GM11168 (cell line): ENCODE measurements around the gene TM9SF2.

Experiments
- in situ Hi-C: fragments of 300-500 bp; cut with MboI; formaldehyde crosslinking; loops from one replicate; pipeline ENCODE4 v1.12.0; 2022; ENCODE audit warnings: low sequenced_read_pairs; ENCODE audit not compliant: unreplicated experiment

The TM9SF2 gene

DNA sequence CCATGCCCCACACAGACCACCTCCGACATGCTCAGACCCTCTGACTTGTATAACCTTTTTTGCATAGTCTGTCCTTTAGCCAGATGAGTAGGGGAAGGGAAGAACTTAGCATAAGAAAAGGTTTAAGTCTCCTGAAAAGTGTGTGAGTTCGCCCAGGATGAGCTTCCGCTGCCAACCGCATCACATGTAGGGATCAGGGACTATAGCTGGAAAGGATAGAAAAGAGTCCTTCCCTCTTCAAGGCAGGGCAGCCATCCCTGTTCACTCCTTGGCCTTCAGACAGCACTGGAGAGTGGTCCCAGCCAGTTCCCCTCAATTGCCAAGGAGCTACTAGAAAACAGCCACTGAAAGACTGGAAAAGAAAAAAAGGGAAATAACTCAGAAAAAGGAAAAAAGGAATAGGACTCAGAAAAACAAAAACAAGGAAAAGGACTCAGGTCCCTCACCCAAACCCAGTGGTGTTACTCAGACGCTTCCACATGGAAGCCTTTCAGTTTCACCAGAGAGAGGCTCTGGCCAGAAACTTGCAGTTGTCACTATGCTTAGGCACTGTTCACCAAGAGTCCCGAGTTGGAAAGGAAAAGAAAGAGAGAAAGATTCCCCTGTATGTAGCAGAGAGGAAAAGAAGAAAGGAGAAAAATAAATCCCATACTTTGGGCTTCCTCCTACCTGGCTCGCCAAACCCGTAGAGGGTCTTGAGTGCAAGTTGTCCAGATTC is 5.6 kb upstream of the TM9SF2 start:
- in situ Hi-C loops = no loop called here

DNA sequence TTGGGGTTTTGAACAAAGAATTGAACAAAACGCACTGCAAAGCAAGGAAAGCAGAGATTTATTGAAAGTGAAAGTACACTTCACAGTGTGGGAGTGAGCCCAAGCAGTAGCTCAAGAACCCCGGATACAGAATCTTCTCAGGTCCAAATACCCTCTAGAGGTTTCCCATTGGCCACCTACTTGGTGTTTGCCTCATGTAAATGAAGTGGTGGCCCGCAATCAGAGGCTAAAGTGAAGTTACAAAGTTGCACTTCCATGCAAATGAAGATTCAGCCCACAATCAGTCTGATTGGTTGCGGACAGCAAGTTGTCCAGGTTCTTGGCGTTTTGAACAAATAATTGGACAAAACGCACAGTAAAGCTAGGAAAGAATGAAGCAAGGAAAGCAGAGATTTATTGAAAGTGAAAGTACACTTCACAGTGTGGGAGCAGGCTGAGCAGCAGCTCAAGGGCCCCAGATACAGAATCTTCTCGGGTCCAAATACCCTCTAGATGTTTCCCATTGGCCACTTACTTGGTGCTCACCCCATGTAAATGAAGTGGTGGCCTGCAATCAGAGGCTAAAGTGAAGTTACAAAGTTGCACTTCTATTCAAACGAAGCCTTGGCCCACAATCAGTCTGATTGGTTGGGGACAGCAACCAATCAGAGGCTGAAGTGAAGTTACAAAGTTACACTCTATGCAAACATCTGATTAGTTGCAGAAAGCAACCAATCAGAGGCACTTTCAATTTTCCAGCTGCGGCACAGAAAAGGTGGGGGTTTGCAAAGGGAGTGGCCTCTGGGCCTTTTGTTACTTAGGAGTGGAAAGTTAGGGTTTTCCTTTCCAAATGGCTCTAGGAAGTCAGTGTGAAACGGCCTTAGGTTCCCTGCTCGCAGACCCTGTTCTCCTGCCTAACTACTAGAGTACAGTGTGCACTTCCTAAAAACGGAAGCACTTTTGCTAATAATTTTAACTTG is 4.8 kb upstream of the TM9SF2 start:
- in situ Hi-C loops = no loop called here

DNA sequence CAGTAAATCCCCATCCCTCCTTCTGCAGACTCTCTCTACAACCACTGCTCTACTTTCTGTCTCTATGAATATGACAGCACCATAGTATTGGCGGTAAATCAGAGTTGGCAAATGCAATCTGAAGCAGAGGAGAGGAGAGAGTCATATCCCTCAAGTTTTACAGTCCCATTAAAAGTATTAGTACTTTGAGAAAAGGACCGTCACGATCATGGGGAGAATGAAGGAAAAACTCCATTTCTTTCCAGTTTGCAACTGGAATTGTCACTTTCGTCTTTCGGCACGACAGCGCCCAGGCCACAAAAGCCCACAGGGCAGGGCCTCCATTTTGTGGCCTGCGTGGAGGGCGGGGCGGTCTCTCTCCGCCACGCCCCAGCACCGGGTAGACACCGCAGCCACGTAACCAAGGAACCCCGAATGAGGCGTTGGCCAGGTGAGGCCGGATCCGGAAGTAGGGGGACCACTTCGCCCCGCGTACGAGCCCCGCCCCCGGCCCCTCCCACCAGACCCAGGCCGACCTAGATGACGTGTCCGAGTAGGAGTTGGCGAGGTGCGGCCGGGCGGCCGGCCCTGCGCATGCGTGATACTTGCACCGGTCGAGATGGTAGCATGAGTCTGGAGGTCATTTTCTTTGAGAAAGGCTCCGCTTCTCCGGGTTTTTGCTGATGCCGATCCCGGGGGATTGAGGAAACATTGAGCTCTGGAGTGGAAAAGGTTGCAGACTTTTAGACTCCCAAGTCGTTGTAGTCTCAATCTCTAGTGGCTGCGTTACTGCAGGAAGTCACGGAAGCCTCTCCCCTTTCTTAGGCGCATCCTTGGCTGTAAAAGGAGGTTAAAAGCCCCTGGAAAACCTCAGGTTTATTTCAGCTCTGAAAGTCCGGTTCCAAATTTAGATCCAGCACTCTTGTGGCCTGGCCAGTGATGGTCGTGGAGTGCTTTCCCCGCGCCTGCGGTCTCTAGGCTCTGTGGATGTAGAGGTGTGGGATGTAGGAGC is 2.8 kb upstream of the TM9SF2 start:
- in situ Hi-C loops = no loop called here

DNA sequence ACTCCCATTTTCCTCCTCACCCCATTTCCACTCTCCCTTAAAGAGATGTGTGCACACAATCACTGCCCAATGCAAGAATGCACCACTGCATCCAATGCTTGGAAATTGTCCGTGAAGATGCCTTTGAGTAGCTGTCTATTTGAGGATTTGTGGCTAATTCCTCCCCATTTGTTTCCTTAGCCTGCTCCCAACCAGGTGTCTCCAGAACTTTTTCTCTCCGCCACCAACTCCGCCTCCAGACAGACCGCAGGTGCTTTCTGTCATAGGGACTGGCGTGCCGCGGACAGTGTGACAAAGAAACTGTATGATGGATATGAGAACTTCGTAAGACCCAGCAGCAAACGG is 461 bp upstream of the TM9SF2 start:
- in situ Hi-C loops = no loop called here

DNA sequence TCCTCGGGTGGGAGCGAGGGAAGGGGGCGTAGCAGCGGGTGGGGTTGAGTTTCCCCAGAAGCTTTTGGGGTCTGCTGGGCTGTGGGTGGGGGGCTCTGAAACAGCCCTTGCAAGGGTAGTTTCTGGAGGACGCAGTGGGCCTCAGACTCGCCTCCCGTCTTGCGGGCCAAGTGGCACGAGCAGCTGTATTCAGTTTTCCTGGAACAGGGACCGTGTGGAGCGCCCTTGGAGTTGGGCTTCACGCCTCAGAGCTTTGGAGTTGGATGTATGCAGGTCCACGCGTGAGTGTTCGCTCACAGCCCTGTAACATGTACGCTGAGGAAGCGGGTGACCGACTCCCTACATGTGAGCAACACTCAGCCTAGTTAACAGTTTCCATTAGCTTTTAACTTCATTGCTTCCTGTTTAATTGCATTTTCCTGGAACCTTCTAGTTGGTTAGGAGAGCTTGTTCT is 603 bp downstream of the TM9SF2 start:
- in situ Hi-C loops = no loop called here

DNA sequence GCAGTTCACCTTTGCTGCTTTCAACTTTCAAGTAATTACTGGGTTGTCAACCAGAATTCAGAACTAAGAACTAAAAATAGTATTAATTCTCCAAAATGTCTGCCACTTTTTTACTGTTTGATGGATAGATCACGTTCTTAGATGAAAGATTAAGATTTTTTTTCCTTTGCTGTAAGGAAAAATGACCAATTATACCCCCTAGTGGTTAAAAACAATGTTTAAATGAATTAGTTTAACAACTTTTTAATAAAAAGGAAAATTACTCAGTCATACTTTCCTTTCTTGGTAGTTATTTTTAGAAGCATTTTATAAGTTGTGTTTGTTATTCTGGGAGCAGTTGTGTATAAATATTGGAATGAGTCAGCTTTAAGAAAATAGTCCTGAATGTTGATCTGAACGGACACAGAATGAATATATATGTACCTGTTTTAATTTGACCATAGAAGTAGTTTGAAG is 4.6 kb downstream of the TM9SF2 start:
- in situ Hi-C loops = no loop called here

DNA sequence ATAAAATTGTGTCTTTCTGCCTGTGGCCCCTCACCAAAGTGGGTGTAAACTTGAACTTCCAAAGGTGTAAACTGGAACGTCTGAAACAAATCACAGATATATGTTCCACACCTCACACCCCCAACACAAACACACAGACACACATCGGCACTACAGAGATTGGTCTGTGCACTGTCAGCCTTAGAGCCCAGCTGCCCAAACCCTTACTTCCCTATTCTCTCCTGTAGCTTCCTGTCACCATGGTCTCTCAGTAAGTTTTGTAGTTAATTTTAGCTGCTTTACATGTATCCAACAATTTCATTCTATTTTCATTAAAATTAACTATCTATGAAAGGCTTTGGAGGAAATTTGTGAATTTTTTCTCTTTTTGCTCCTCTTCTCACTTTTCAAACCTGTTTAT is 5.4 kb downstream of the TM9SF2 start:
- in situ Hi-C loops = no loop called here

DNA sequence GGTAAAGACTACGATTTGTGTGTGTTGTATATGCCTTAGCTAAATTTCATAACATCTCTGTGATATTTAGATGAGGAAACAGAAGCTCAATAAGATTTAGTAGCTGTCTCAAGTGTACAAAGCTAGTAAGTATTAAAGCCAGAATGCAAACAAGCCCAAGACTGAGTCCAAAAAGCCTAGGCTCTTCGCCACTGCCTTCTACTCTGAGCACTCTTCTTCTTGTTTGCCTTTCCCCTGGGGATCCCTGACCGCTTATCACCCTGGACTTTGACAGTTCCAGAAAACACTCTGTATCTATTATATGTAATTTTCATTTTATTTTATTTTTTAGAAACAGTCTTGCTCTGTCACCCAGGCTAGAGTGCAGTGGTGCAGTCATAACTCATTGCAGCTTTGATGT is 5.8 kb downstream of the TM9SF2 start:
- in situ Hi-C loops = no loop called here

DNA sequence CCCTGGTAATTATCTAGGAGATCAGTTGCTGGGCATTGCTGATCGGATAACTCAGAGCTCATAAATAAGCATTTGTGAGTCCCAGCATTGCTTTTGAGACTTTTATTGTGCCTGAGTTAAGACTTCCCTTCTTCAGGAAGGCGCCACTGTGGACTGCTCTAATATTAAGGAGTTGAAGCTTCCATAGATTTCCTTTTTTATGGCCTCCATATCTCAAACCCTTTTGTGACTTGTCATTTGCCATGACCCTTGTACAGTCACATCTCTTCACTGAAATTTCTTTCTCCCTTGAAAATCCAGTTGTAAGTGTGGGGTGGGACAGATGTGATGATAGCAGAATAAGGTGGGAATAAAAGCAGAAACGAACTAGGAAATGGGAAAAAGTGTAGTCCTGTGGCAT is 6.3 kb downstream of the TM9SF2 start:
- in situ Hi-C loops = no loop called here

DNA sequence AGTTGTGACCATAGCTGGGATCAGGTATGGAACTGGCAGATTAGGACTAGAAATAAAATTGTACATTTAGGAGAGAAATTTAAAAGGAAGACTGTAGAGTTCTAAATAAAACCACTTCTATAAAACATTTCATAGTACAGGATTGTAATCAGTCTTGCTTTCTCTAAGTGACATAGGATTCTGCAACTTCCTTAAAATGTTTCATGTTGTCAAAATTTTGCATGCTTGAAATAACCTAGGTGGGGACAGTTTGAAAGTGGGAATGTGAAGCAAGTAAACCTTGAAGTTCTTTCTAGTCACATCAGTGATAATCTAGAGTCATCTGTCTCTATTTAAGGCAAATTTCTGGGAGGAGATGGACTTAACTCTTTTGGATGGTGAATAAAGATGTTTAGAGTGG is 6.7 kb downstream of the TM9SF2 start:
- in situ Hi-C loops = no loop called here

DNA sequence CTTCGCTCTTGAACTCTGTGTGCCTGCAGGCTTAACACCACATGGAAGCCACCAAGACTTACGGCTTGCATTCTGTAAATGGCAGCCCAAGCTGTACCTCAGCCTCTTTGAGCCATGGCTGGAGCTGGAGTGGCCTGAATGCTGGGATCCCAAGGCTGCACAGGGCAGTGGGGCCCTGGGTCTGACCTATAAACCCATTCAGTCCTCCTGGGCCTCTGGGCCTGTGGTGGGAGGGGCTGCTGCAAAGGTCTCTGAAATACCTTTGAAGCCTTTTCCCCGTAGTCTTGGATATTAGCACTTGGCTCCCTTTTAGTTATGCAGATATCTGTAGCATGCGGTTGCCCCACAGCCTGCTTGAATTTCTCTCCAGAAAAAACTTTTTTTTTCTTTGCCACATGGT is 8.2 kb downstream of the TM9SF2 start:
- in situ Hi-C loops = no loop called here

DNA sequence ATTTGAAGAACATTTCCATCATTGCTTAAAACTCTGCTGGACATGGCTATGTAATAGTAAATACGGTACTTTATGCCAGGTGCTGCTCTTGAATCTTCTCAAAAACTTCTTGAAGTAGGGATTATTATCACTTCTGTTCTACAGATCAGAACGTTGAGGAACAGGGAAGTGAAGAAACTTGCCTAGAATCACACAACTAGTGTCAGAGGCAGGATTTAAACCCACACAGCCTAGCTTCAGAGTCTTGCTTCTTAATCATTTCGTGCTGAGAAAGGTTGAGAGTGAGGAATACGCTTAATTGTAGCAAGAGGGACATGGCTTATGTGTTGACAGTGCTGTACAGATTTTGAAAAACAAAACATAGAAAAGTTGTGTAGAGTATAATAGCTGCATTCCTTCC is 13.5 kb downstream of the TM9SF2 start:
- in situ Hi-C loops = no loop called here

DNA sequence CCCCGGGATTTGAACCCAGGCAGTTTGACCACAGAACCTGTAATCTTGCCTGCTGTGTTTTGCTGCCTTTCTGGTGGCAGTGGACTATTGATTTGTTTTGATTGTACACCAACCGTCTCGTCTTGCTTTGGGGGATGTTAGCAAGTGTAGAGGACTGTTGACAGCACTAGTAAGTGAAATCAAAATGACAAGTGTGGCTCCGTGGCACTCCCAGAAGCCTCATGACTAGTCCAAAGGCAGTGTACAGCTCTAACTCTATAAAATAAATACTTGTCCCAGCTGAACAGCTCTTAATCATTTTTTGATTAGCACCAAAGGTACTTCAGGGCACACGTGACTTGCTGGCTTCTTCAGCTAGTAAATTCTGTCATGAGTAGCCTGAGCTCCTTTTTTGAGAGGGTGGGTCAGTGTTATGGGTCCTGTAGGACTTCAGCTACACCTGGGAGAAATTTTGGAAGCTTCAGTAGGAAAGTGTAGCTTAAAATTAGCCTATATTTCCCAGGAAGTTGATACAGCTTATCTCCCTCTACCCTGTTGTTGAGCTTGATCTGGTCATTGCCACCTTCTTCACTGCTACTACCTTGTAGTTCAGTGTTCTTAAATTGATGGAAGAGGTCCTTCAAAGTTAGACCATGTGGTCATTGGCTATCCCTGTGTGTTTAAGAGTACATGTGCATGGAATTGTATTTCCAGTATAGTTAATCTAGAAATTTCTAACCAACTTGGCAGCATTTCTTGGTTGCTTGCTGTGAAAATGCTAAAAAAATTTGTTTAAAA is 15.1 kb downstream of the TM9SF2 start:
- in situ Hi-C loops = no loop called here

DNA sequence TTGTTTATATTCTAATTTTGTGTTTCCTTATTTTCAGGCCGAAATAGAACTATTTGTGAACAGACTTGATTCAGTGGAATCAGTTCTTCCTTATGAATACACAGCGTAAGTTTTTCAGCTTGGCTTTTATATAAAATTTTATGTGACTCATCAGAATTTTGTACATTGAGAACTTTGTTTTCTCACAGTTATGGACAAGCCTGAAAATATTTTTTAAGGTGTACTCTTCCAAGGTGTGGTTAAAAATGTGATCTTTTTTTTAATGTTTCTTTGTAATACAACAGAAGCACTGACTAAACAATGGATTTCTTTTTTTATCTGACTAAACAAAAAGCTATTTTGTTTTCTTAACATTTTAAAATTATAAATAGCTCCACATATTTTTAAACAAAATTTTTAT is 16.3 kb downstream of the TM9SF2 start:
- in situ Hi-C loops = no loop called here

DNA sequence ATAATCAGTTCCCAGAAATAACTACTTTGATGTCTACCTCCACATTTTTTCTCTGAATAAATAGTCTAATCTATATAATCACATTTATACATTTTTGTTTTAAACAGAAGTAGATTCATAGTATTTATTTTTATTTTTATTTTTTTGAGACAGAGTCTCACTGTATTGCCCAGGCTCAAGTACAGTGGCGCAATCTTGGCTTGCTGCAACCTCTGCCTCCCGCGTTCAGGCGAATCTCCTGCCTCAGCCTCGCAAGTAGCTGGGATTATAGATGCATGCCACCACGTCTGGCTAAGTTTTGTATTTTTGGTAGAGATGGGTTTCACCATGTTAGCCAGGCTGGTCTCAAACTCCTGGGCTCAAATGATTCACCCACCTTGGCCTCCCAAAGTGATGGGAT is 16.7 kb downstream of the TM9SF2 start:
- in situ Hi-C loops = no loop called here

DNA sequence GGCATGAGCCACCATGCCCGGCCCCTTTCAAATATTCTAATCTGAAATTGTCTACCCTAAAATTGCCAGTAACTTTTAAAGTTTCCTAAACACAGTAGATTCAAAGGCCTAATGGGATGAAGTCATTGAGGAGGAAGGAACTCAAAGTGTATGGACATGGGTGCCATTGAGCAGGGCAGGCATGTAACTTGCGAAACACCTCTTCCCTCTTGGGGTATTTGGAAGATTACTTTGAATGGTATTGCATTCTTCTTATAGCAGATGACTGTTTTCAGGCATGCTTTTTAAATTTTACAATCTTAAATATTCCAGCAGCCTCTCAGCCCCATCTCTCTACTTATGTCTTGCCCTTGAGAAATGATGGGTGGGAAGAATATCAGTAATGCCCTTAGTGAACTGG is 21.0 kb downstream of the TM9SF2 start:
- in situ Hi-C loops = no loop called here

DNA sequence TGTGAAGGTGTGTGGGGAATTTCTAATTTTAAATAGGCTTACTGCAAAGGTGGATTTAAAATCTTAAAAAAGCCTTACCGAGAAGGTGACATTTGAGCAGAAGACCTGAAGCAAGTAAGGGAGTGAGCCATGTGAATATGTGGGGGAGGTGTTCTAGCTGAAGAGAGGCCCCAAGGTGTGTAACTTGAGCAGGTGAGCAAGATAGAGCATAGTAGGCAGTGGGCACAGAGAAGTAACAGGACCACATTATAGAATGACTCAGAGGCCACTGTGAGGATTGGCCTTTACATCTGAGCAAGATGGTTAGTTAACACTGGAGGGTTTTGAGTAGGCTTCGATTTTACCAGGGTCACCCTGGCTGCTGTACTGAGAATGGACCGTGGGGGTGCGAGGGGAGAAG is 22.6 kb downstream of the TM9SF2 start:
- in situ Hi-C loops = no loop called here

DNA sequence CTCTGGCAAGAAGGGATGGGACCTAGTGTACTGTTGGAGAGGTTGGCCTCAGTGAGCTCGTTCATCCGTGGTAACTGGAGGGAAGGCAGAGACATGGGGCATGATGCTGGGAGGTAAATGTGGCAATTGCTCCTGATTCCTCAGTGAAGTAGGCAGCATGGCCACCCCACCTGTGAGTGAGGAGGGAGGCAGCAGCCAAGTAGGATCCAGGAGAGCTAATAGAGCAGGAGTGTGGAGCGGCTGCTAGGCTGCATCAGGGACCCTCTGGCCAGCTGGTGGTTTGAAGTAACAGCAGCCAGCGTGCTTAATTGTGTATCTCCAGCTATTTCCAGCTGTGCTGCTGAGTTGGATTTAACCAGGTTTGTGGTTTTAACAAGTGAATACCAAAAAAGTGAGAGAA is 24.7 kb downstream of the TM9SF2 start:
- in situ Hi-C loops = no loop called here

DNA sequence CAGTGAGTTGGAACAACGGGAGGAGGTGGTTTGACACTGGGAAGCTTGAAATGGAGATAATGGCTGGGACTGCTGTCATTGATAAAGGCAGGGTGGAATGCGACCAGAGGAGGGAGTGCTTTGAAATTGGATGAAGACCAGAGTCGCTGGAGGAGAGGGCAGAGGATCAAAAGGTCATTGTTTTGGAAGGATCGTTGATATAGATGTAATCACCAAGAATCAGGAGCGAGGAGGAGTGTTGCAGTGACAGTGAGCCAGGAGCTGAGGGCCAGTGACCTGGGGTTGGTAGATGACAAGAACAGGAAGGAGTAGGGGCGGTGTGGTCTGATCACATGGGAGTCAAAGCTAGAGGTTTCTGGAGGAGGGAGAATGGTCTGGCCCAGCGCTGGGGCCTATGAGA is 25.3 kb downstream of the TM9SF2 start:
- in situ Hi-C loops = no loop called here

DNA sequence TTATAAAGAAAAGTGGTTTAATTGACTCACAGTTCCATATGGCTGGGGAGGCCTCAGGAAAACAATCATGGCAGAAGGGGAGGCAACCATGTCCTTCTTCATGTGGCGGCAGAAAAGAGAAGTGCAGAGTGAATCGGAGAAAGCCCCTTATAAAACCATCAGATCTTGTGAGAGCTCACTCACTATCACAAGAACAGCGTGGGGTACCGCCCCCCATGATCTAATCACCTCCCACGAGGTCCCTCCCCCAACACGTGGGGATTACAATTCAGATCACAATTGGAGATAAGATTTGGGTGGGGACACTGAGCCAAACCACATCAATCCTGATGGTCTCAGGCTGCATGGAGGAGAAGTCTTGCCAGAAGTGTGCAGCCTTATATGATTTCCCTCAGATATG is 26.0 kb downstream of the TM9SF2 start:
- in situ Hi-C loops = no loop called here
